ENCODE measurements around the gene UNC93A.

DNA sequence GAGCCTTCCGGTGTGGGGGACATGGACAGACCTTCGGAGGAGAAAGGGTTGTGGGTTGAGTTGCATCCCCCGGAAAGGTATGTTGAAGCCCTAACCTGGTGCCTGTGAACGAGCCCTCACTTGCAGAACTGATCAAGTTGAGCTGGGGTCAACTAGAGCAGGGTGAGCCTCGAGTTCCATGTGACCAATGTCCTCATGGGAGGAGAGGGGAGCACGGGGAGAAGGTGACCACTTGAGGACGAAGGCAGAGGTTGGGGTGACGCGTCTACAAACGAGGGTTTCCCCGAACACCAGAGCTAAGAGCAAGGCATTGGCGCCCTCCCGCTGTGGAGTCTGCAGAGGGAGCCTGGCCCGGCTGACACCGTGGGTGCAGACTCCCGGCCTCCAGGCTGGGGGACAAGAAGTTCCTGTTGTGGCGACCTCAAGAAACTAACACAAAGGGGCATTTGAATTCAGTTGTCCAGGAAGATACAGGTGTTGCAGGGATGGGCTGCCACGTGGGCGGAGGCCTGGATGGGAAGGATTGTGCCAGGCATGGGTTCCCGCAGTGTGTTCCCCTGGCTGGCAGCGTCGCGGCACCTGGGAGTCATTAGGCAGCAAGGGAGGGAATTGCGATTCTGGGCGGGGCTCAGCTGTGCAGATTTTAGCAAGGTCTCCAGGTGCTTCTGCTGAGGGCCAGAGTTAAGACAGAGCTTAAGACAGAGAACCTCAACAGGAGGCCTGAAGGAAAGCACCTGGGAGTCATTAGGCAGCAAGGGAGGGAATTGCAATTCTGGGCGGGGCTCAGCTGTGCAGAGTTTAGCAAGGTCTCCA, 20.4 kb upstream of the UNC93A start:
- TF ChIP-seq, protein P1, sequence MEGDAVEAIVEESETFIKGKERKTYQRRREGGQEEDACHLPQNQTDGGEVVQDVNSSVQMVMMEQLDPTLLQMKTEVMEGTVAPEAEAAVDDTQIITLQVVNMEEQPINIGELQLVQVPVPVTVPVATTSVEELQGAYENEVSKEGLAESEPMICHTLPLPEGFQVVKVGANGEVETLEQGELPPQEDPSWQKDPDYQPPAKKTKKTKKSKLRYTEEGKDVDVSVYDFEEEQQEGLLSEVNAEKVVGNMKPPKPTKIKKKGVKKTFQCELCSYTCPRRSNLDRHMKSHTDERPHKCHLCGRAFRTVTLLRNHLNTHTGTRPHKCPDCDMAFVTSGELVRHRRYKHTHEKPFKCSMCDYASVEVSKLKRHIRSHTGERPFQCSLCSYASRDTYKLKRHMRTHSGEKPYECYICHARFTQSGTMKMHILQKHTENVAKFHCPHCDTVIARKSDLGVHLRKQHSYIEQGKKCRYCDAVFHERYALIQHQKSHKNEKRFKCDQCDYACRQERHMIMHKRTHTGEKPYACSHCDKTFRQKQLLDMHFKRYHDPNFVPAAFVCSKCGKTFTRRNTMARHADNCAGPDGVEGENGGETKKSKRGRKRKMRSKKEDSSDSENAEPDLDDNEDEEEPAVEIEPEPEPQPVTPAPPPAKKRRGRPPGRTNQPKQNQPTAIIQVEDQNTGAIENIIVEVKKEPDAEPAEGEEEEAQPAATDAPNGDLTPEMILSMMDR (conservative IDR thresholded peaks at IDR 0.05; ENCODE audit: low read length): no peak
- TF ChIP-seq EZH2phosphoT487 (IDR thresholded peaks at IDR 0.05; ENCODE audit: borderline replicate concordance, low read depth, low read length): no peak
